ENCODE measurements around the gene ACTR3.

DNA sequence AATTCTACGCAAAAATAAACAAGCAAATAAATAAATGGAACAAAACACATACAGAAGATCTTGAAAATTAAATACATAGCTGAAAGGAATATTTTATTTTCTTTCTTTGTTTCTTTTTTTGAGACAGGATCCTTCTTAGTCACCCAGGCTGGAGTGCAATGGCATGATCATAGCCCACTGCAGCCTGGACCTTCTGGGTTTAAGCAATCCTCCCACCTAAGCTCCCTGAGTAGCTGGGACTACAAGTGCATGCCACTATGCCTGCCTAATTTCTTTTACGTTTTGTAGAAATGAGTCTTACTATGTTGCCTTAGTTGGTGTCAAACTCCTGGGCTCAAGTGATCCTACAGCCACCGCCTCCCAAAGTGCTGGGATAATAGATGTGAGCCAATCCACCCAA is 44.6 kb upstream of the ACTR3 start:
- TF ChIP-seq, protein P1, sequence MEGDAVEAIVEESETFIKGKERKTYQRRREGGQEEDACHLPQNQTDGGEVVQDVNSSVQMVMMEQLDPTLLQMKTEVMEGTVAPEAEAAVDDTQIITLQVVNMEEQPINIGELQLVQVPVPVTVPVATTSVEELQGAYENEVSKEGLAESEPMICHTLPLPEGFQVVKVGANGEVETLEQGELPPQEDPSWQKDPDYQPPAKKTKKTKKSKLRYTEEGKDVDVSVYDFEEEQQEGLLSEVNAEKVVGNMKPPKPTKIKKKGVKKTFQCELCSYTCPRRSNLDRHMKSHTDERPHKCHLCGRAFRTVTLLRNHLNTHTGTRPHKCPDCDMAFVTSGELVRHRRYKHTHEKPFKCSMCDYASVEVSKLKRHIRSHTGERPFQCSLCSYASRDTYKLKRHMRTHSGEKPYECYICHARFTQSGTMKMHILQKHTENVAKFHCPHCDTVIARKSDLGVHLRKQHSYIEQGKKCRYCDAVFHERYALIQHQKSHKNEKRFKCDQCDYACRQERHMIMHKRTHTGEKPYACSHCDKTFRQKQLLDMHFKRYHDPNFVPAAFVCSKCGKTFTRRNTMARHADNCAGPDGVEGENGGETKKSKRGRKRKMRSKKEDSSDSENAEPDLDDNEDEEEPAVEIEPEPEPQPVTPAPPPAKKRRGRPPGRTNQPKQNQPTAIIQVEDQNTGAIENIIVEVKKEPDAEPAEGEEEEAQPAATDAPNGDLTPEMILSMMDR (IDR thresholded peaks at IDR 0.05), result no peak
- TF ChIP-seq POLR2A (IDR thresholded peaks at IDR 0.05), result no peak

Data from heart left ventricle (tissue), 13 donors.